ENCODE measurements around the gene STN1.

DNA sequence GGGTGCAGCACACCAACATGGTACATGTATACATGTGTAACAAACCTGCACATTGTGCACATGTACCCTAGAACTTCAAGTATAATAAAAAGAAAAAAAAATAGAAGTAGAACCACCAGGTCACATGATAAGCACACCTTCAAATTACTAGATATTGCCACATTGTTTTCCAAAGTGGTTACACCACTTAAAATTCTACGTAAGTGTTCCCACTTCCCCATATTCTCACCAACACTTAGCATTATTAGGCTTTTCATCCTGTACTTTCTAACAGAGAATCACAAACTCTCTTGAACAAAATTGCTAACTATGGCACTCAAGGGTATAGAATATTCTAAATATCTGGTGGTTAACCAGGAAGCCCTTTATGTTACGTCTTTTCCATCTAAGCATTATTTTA, 85.2 kb downstream of the STN1 start:
- TF ChIP-seq POLR2AphosphoS5 (IDR thresholded peaks at IDR 0.05): no peak
- no peak for TF ChIP-seq POLR2A (IDR thresholded peaks at IDR 0.05)
- no peak for TF ChIP-seq CTCF (IDR thresholded peaks at IDR 0.05)
